CD4-positive, alpha-beta T cell treated with Interleukin-6 at 100 ng/mL for 8 hours (primary cell): ENCODE measurements around the gene TRAPPC5.

Source experiments
- DNase-seq: peaks from one replicate; pipeline ENCODE4 v3.0.0-alpha.2; 2020; ENCODE audit warnings: mixed read lengths, low spot score

TRAPPC5 gene

DNA sequence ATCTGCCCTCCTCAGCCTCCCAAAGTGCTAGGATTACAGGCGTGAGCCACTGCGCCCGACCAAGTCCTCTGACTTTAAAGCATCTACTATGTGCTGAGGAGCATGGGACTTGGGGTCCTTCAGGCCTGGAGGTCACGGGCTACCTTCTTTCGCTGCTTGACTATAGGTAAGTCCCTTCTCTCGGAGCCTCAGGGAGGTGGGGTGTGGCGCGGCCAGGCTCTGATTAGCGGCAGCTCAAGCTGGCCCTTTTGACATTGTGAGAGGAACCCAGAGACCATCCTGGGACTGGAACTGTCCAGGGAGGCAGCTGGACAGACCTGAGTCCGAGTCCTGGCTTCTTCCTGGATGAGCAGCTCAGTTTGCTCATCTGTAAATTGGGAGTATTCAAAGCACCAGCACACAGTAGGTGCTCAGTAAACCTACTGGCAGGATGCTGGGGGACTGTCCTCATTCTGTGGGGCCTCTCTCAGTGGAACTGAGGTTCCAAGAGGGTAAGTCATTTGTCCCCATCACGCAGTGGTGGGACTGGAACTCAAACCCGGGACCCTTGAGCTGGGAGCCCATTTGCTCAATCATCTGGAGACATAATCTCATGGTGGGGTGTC lies 20.5 kb downstream of the TRAPPC5 start:
- no peak for DNase-seq

DNA sequence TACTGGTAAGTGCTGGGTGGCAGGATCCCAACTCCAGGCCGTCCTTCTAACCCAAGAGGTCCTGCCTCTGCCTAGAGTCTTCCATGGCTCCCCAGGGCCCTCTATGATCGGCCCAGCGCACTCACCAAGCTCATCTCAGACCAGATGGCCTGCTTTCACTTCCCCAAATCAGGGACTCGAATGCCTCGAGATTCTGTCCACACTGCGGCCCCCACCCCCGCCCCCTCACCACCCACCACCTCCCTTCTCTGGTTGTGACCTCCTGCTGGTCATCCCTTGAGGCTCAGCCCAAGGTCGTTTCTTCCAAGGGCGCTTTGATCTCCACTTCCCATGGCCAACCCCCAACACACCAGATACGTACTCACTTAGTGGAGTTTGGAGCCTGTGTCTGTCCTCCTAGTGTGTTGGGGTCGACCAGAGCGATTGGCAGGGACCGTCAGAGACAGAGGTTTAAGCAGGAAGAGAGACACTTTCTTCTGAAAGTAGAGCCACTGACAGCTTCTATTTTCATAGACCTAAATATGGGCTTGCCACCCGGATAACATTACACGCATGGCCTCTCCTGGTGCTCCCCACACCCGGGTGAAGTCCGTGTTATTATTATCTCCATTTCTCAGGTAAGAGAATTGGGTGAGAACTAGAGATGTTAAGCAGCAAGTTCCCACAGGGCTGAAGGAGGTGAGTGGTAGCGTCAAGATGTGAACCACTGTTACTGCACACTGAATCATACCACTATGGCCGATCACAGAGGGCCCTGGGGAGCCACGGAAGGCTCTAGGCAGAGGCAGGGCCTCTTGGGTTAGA lies 21.2 kb downstream of the TRAPPC5 start, which contains the start of gene FCER2:
Gene FCER2, minus strand, starts transcription at position 478 of the 804 bp plus-strand sequence. CDS start 2,371 bp downstream, outside the sequence.
- DNase-seq: no peak

DNA sequence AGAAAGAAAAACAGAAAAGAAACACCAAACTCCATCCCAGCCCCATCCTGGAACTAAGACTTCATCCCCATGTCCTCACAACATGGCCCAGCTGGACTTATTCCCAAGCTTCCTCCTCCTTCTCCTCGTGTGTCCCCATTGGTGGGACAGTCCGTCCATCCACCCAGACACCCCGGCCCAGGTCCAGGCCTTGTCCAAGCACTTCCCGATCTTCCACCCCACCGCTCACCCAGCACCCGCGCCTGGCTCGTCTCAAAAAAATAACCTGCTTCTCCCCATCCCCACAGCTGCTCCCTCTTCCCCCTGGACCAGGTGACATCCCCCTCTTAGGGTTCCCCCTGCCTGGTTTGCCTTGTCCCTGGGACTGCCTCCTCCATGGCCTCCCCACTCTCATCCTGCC lies 22.7 kb downstream of the TRAPPC5 start:
- DNase-seq: no peak

DNA sequence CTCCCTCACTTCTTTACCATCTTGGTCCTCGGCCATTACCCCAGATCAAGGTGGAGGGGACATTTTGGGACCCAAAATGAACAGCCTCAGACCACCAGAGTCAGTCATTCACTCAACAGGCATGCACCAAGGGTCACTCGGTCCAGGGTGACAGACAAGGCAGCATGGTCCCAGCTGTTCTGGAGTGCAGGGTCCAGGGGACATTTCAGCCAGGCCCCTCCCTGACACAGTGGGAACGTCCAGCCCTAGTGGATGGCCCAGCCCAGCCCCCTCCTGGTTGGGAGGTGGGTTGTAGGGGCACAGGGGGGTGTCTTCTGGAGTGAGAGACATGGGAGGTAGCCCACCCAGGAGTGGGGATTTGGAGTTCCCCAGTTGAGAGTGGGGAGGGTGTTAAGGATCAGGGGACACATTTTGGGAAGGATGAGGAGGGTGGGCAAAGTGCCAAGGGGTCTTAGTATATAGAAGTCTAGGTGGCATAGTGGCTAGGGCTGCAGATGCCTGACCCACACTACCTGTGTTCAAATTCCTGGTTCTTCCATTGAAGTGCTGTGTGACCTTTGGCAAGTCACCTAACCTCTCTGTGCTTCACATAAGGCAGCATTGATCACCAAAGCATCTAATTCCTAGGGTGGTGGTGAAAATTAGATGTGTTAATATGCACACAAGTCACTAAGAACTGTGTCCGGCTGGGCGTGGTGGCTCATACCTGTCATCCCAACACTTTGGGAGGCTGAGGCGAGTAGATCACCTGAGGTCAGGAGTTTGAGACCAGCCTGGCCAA lies 23.8 kb downstream of the TRAPPC5 start:
- no peak for DNase-seq

DNA sequence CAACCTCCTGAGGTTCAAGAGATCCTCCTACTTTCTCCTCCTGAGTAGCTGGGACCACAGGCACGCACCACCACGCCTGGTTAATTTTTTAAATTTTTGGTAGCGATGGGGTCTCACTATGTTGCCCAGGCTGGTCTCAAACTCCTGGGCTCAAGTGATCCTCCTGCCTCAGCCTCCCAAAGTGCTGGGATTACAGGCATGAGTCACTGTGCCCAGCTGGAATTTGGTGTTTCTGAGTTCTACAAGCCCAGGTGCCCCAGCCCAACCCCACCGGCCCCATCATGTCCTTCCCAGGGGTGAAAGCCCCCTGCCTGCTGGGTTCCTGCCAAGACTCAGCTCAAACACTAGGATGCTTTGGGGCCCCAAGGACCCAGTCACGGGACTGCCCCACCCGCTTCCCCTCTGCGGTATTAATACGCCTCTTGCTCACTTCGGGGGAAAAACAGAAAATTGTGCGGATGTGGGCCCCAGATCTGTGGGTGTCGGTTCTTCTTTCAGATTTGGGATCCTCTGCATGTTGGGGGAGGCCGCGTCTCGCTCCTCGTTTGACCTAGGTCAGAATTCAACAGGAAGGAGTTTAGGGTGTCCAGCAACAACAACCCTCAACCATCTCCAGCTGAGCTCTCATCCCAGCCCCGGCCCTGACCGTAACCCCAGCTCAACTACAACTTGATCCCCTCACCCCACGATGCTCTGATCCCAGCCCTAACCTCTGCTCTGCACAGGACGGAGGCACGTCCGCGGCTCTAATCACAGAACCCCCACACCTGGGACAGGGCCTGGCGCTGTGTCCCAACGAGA lies 25.0 kb downstream of the TRAPPC5 start:
- peak; percentile 86 for DNase-seq

DNA sequence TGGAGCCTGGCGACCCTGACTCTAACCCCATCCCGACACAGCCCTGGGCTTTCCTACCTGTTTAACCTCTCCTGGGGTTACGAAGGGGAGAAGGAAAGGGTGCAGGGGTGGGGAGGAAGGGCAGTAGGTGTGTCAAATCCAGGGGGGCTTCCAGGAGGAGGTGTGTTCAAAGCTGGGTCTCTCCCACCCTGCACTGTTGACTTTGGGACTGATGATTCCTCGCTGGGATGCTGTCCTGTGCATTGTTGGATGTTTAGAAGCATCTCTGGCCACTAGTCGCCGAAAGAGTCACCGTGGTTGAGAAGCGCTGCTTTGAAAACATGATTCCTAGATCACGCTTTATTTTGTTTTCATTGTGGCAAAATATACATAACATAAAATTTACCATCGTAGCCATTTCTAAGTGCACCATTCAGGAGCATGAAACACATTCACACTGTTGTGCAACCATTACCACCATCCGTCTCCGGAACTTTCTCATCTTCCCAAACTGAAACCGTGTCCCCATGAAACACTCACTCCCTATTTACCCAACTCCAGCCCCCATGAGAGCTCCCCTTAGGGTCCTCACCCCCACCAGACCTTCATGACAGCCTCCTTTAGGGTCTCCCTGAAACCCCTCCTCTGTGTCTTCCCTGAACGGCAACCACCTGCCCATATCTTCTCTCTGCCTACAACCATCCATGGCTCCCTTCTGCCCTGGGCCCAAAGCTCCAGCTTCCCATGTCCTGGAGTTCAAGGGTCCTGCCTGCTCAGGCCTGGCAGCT lies 25.7 kb downstream of the TRAPPC5 start:
- no peak for DNase-seq

DNA sequence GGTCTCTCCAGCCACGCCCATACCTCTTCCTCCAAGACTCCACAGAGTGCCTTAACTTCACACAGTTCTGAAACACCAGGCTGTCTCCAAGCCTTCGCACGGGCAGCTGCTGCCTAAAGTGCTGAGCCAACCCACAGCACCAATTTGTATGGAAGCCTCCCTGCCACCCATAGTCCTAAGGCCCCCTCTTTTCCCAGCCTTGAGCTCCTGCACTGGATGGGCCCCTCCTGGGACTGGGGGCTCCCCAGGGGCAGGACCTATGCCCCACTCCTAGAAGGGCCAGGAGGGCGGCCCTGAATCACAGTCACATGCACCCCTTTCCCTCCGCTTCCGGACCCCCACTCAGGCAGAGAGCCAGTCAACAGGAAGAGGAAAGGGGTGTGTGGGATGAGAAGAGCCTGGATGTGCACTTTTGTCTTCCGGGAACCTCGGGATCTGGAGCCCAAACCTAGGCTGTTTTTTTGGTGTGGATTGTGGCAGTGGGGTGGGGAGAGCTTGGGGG lies 26.4 kb downstream of the TRAPPC5 start:
- no peak for DNase-seq

DNA sequence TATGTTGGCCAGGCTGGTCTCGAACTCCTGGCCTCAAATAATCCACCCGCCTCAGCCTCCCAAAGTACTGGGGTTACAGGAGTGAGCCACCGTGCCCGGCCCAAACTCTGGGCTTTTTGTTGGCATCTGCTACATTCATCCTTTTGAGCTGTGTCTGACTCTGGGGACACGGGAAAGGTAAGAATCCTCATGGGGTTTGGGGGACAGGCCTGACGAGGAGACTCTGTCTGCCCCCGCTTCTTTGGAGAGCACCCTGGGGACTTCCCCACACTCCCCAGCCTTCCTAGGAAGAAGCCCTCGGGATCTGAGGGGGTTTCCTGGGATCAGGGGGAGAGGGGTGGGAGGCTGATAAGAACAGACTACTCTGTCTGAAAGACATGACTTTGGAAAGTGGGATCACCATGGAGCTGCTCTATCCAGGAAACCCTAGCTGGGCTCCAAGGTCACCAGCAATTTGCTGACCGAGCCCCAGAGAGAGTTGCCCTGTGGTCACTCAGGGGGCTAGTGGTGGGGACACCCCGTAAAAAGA lies 29.4 kb downstream of the TRAPPC5 start:
- no peak for DNase-seq

DNA sequence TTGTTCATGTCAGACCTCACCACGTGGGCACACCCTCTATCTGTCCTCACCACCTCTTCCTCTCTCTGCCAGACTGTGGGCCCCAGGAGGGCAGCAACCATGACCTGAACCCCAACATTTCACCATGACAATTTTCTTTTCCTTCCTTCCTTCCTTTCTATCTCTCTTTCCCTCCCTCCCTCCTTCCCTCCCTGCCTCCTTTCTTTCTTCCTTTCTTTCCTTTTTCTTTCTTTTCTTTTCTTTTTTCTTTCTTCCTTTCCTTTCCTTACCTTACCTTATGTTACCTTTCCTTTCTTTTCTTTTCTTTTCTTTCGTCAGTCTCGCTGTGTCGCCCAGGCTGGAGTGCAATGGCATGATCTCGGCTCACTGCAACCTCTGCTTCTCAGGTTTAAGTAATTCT lies 30.0 kb downstream of the TRAPPC5 start:
- no peak for DNase-seq

DNA sequence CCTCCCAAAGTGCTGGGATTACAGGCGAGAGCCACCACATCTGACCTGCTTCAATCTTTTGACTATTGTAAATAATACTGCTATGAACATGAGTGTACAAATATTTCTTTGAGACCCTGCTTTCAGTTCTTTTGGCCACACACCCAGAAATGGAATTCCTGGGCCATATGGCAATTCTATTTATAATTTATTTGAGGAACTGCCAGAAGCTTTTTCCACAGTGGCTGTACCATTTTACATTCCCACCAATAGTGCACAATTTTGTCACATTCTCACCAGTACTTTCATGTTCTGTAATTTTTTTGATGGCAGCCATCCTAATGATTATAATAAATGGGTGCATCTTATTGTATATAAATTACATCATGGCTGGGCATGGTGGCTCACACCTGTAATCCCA lies 35.0 kb downstream of the TRAPPC5 start:
- no peak for DNase-seq

DNA sequence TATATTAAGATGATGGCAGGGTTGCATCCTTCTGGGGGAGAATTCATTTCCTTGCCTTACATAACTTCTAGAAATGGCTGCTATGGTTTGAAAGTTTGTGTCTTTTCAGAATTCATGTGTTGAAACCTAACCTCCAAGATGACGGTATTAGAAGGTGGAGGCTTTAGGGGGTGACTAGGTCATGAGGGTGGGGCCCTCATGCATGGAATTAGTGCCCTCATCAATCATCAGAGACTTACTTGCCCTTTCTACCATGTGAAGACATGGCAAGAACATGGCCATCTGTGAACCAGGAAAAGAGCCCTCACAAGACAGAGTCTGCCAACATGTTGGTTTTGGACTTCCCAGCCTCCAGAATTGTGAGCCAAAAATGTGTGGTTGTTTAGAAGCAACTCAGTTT lies 36.1 kb downstream of the TRAPPC5 start:
- no peak for DNase-seq

DNA sequence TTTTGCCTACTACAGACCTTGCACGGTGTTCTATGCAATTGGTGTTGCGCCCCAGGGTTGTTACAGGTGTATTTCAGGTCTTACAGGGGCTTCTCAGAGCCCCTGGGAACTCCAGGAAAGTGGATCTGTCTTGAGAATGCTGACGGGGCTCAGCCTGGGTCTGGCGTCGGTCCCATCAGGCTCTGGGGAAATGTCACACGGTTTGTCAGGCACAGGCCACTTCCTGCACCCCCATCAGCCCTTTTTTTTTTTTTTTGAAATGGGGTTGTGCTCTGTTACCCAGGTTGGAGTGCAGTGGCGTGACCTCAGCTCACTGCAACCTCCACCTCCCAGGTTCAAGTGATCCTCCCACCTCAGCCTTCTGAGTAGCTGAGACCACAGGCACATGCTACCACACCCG lies 38.0 kb downstream of the TRAPPC5 start:
- no peak for DNase-seq

DNA sequence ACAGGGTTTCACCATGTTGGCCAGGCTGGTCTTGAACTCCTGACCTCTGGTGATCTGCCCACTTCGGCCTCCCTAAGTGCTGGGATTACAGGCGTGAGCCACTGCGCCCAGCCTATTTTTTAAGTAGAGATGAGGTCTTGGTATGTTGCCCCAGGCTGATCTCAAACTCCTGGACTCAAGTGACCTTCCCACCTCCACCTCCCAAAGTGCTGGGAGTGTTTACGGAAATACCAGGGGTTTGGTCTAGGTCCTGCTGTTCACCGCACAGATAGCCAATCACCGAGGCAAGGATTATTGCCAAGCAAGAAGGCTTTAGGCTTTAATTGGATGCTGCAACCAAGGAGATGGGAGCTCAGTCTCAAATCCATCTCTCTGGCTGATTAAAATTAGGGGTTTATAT lies 39.7 kb downstream of the TRAPPC5 start:
- no peak for DNase-seq

DNA sequence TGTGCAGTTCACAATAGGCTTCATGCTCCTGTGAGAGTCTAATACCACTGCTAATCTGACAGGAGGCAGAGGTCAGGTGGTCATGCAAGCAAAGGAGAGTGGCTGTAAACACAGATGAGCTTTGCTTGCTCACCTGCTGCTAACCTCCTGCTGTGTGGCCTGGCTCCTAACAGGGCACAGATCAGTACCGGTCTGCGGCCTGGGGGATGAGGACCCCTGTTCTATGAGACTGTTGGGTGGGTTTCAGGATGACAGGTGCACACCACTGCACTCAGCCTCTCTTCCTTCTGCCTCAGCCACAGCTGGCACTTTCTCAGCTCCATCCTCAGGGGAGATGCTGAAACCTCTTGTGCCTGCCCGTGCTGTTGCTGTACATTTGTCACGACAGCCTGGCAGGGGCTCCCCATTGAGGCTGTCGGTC lies 41.6 kb downstream of the TRAPPC5 start:
- DNase-seq: no peak

DNA sequence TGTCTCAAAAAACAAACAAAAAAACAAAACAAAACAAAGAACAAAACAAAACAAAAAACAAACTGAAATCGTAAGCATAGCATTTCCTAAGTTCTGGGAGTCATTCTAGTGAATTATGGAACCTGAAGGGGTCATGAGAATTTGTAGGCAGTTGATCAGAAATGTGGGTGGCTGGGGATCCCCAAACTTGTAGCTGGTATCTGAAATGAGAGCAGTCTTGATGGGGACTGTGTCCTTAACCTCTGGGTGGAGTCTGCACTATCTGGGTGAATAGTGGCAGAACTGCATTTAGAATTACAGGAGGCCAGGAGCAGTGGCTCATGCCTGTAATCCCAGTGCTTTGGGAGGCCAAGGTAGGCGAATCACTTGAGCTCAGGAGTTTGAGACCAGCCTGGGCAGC lies 45.2 kb downstream of the TRAPPC5 start:
- DNase-seq: no peak

DNA sequence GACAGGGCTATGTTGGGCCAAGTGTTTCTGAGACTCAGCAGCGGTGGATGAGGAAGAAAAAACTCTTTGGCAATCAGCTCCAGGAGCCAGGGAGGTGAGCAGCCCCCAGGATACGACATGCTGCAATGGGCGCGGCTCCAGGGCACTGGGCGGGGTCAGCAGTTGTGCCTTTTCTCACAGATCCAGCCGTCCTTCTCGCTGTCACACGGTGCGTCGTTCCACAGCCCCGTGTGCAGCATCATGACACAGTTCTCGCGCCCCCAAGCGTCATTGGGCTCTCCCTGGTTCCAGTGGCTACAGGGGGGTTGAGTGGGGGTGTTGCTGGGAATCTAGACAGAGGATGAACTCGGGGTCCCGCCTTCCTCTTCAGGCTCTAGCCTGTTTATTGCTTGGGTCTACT lies 48.6 kb downstream of the TRAPPC5 start:
- no peak for DNase-seq

DNA sequence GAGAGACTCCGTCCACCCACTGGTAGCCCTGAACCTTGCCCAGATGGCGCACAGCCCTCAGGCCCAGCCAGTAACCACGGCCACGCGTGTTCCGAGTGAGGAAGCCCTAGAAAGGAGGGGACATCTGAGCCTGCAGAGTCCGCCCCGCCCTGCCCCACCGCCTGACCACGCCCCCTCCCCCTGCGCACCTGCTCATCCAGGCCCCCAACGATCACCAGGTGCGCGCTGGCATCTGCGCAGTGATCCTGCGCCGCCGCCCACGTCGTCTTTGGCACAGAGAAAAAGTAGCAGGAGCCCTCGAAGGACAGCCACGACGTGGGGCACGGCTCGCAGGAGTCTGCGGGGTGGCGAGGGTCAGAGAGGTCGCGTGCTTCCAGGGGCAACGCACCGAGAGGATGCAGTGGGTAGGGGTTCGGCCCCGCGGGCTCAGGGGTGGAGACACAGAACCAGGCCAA lies 49.2 kb downstream of the TRAPPC5 start:
- DNase-seq: no peak

DNA sequence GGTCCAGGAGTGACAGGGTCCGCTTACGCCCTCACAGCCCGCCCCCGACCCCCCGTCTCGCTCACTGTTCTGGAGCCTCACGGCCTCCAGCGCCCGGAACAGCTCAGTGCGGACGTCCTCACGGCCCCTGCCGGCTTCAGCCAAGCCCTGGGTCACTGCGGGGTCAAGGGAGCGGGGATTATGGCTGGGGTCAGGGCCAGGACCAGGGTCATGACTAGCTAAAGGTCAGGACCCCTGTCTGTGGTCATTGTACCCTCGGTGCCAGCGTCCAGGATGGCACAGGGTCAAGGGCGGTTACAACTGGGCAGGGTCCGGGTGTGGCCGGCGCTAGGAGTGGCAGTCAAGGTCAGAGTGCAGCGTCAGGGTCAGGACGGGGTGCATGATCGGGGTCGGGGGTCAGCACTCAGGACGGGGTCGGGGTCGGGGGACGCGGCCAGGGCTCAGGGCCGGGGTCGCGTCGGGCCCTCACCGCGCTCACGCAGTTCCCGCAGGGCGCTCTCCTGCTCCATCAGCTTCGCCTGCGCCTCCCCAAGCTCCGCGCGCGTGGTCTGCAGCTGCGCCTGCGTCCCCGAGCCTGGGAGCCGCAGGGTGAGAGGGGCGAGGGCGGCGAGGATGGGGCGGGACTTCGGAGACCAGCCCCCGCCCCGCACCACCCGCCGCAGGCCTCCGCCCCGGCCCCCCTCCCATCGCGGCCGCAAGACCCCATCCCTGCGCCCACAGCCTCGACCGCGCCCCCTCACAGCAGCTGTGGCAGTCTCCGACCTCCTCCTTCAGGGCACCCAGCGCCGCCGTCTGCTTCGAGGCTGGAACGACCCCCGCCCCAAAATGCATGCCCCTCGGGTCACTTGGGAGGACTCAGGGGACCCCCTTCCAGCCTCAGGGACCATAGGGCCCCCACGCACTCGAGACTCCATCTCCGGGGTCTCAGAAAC lies 49.9 kb downstream of the TRAPPC5 start:
- no peak for DNase-seq

DNA sequence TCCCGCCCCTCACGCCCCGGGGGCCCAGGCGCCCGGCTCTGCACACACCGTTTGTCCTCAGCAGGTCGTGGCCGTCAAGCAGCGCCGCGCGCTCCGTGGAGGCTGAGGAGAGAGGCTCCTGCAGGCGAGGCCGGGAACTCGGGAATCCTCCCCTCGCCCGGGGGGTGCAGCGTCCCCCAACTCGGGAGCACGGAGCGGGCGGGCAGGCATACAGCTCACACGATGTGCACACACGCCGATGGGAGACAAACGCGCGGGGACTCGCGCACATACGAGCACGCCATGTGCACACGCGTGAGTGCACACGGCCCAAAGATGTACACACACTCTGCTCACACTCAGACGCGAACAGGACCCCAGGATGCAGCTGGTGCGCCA lies 50.6 kb downstream of the TRAPPC5 start:
- DNase-seq: no peak

DNA sequence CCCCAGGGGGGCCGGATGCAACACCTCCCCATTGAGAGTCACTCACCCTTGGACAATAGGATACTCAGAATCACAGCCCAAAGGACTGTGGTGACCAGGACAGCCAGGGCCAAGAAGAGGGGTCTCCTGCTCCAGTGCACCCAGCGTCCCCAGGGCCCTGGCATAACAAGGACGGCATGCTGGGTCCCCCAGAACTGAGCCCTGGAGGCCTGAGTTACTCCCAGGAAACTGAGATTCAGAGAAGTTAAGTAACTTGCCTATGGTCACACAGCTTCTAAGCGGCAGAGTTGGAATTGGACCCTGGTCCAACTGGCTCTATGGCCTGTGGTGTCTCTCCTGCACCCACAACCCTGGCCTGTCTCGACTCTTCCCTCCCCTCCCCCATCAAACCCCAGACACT lies 51.0 kb downstream of the TRAPPC5 start:
- no peak for DNase-seq
